Right hindlimb (tissue), 1 donor: ENCODE data around the gene GOLGA1.
A peak's percentile ranks its signal among the peaks of the same experiment; 100 is the strongest.

ENCODE experiments used
- DNase-seq: peaks from one replicate; pipeline ENCODE4 v3.0.0-alpha.2; 2018

Gene GOLGA1

GRCh38 chr9:124831642-124832364 is 109.1 kb downstream of the GOLGA1 start:
- peak; percentile 49 for DNase-seq

GRCh38 chr9:124830593-124830992 is 110.3 kb downstream of the GOLGA1 start:
- no peak for DNase-seq

- DNase-seq = no peak
These were observed 111.6 kb downstream of the GOLGA1 start for GRCh38 chr9:124829334-124829669.

- DNase-seq = no peak
These were observed 112.2 kb downstream of the GOLGA1 start for GRCh38 chr9:124828489-124829333.
